GM18519 (cell line): ENCODE results near the gene L3MBTL3.

Source experiments
- ATAC-seq: cut with Tn5 transposase; IDR thresholded peaks from one replicate; pipeline ENCODE4 v1.9.1; 2021; ENCODE audit warnings: mild to moderate bottlenecking, moderate library complexity; ENCODE audit not compliant: unreplicated experiment, low FRiP score

The L3MBTL3 gene

GRCh38 chr6:130020907-130021629 is 2.7 kb downstream of the L3MBTL3 start:
- peak; percentile 38 for ATAC-seq

- ATAC-seq, result no peak
Measured at GRCh38 chr6:130026859-130027258, 8.5 kb downstream of the L3MBTL3 start.

- peak; percentile 73 for ATAC-seq
Measured at GRCh38 chr6:130027948-130028347, 9.6 kb downstream of the L3MBTL3 start.

GRCh38 chr6:130029163-130029562 is 10.8 kb downstream of the L3MBTL3 start:
- ATAC-seq, result no peak

- no peak for ATAC-seq
Measured at GRCh38 chr6:130032758-130033340, 14.5 kb downstream of the L3MBTL3 start.

- no peak for ATAC-seq
Measured at GRCh38 chr6:130033949-130034348, 15.6 kb downstream of the L3MBTL3 start.

GRCh38 chr6:130034378-130035146 is 16.2 kb downstream of the L3MBTL3 start:
- no peak for ATAC-seq

GRCh38 chr6:130035211-130035610 is 16.8 kb downstream of the L3MBTL3 start:
- no peak for ATAC-seq

- no peak for ATAC-seq
Measured at GRCh38 chr6:130037207-130037811, 18.9 kb downstream of the L3MBTL3 start.

- no peak for ATAC-seq
Measured at GRCh38 chr6:130041594-130041993, 23.2 kb downstream of the L3MBTL3 start.

GRCh38 chr6:130043344-130043743 is 25.0 kb downstream of the L3MBTL3 start:
- ATAC-seq, result no peak

- ATAC-seq, result no peak
Measured at GRCh38 chr6:130045622-130046021, 27.2 kb downstream of the L3MBTL3 start.

- ATAC-seq, result no peak
Measured at GRCh38 chr6:130046671-130047070, 28.3 kb downstream of the L3MBTL3 start.

- no peak for ATAC-seq
Measured at GRCh38 chr6:130047088-130047995, 29.0 kb downstream of the L3MBTL3 start.

- ATAC-seq, result no peak
Measured at GRCh38 chr6:130050230-130050629, 31.8 kb downstream of the L3MBTL3 start.

GRCh38 chr6:130054725-130055124 is 36.3 kb downstream of the L3MBTL3 start:
- ATAC-seq, result no peak

GRCh38 chr6:130055271-130055670 is 36.9 kb downstream of the L3MBTL3 start:
- no peak for ATAC-seq

- no peak for ATAC-seq
Measured at GRCh38 chr6:130057495-130057894, 39.1 kb downstream of the L3MBTL3 start.

GRCh38 chr6:130063806-130064205 is 45.4 kb downstream of the L3MBTL3 start:
- ATAC-seq, result no peak

GRCh38 chr6:130065609-130066156 is 47.3 kb downstream of the L3MBTL3 start:
- no peak for ATAC-seq
